DMS114 treated with DMSO at 0.1 percent for 48 hours (cell line): ENCODE data around the gene LIMK2.
"Not testable (repeated sequence)": the region's sequence is repeated elsewhere in the genome, so short reads cannot be mapped to it uniquely, and the experiment has no call there.

ENCODE experiments used
- DNase-seq: peaks from one replicate; lab custom pipeline; 2025; ENCODE audit not compliant: unreplicated experiment; lab: John Stamatoyannopoulos, UW

LIMK2 gene

DNA sequence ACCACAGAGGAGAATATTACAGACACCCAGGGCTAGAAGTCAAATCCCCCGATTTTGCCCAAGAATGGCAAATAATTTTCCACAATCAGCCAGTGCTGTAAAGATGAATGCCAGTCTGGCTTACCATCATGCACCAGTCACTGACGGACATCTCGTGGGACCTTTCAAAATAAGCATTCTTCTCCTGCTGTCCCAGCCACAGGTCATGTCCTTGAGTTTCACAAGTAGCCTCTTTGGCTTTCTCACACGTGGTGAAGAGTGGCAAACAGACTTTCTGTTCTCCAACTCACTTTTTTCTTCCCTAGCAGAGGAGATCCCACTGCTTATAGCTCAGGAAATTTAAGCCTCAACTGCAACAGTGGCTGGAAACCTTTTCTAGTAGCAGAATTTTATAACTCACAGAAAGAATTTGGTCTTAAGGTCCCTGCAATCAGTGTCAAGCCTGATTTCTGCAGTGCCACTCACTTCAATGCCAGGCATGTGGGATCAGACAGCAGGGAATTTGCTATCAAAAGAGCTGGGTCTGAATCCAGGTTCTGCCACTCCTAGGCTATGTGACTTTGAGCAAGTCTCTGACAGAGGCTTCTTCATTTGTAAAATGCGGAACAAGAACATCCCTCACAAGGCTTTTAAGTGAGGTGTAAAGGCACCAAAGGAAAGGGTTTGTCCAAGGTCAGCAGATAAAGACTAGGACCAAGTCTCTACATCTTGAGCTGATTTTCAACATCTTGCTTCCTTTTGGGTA lies 76.6 kb downstream of the LIMK2 start:
- no peak for DNase-seq

DNA sequence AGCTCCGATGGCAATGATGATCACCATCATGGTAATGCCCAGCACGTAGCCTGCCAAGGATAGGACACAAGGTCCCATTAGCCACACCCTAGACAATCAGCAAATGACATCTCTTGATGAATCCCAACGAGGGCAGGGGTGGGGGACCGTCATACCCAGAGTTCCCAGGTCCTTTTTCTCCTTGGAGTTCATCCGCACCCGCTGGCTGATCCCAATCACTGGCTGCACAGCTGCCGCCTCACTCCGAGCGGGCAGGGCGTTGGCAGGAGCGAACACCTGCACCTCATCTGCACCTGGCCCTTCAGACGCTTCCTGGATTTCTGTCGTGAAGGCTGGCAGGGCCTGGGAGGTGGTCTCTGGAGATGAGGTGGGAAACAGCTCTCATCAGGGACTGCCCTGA lies 77.2 kb downstream of the LIMK2 start:
- no peak for DNase-seq

DNA sequence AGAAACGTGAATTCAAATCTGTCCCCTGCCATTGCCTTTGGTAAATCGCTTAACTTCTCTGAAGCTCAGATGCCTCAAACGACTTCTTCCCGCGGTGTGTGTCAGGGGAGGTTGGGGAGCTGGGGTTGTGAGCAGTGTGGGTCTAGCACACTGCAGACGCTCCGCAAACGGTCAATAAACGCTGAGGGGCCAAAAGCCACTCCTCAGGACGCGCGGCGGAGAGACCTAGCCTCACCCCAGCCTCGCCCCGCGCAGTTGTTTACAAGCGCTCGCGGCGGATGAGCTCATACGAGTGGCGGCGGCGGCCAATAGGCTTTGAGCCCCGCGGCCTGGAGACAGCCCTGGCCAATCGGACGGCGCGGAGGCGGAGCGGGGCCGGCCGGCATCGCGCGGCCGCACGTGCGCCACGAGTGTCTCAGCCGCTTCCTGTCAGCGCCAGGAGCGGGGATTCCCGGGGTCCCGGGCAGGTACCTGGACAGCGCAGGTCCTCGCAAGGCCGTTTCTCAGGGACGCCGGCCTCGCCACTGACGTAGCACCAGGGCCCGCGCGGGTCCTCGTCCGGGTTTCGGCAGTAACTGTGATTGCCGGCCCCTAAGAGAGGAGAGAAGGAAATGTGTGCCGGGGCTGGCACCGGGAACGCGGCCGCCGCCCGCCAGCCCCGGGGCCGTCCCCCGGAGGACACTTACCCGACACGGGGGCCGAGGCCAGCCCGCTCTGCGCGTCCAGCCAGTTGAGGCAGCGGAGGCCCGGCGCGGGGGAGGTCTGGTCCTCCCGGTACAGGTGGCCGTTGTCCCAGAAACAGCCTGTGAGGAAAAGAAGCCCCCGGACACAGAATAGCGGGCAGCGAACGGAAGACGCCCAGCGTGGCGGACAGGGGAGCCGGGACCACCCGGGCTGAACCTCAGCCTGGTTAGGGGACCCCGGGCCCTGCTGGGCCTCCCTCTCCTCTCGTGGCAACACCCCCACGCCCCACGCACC lies 78.7 kb downstream of the LIMK2 start:
- peak; percentile 75 for DNase-seq

DNA sequence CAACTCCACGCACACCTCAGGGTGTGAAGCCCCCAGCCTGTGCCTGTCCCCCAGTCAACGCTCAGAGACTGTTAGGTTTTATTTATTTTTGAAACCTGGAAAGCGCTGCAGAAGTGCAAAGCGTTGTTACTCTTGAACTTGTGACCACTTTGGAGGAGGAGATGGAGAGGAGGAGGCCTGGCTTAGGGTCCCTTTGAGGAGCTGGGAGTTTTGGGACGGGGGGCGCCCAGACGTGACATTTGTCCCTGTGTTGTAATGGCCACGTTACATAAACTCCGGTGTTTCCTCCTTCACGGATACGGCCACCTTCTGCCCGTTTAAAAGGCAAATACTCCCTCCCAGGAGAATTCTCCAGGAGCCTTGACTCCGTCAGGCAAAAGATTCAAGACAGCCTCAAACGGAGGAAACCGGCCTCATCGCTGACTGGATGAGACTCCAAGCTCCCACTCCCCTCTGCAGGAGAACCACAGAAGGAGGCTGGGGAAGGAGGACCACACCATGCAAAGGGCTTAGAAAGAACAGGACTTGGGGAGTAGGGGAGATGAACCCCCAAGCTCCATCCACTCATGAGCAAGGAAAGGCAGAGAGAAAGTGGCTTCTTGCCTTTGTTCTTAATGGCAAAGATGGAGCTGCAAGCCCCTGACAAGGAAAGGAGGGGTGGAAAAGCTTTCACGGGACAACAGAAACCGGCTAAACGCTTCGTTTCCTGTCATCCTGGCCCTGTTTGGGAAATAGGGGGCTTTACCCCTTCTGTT lies 79.6 kb downstream of the LIMK2 start:
- no peak for DNase-seq

DNA sequence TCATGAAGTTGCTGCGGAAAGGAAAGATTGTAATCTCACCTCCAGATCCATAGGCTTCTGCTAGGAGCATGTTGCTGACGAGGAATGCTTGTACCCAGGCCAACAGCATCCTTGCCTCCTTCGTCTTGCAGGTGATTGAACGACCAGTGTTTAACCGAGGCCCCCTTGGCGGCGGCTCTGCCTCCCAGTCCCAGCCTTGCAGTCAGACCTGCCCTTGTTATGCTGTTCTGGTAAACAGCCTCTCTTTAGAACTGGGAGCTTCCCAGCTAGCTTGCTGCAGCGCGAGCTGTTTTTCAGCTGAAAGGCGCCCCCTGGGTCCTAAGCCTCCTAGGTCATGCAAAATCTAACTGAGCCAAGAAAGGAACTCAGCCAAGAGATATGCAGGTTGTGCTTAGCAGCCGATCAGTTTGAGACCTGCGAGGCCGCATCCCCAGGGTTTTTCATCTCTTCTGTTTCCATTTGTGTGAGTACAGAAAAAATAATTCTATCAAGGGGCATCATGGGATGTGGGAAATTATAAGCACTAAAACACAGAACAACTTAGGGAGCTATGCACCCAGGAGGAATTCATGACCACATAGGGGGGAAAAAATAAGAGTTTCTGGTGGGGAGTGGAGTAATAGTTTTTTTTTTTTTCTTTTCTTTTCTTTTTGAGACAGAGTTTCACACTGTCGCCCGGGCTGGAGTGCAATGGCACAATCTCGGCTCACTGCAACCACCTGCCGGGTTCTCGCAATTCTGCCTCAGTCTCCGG lies 80.3 kb downstream of the LIMK2 start, which contains the start of gene PIK3IP1:
TSS of gene PIK3IP1 (minus strand) at position 253 of the 754 bp plus-strand sequence. CDS start at position 109, 144 bp downstream.
- peak; percentile 56 for DNase-seq

DNA sequence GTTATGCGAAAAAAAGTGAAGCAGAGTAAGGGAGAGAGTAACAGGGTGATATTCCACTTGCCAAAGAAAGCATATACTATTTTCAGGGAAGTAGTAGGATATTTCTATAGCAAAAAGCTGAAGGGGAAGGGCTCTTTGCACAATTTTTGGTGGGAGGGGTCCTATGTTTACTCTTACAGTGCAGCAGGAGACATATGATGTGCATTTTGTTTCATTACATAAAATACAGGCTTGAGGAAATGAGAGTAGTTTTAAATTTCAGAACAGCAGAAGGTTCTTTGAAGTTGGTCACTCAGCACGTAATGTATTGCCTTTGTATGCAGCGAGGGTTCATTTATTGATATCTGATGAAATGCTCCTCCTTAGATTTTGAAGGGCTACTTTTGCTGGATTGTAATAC lies 83.3 kb downstream of the LIMK2 start:
- DNase-seq, result no peak

DNA sequence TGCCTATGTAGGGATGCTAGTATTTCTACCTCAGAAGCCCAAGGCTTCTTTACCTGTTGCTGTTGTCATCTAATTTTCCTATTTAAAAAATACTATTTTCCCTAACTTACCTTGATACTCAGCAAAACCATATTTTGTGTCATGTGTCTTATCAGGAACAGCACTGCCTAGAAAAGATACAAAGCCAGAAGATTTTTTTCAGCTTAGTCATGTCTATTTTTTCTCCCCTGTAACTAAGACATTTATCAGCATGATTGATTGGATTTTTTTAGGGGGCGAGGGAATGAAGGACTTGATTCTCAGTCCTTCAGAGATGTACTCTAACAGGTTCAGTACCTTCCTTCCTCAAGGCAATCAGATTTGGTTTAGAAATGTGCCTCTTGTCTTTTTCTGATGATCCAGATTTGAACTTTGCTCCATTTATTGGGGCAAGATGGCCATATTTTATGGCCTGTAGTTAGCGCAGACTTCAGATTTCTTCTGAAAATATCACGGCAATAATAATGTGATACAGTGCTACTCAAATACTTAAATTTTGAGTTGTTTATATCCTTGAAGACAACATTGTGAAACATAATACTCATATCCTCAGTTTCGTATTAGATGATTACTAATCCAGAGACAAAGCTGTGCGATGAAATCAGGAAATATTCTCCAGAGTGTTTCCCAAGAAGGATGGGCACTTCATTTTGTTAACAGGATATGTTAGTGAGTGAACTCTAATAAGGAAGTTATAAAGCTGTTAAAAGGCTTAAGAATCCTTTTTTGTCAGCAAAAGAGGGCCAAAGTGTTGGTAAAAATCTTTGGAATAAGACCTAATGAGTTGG lies 83.9 kb downstream of the LIMK2 start:
- DNase-seq, result no peak

DNA sequence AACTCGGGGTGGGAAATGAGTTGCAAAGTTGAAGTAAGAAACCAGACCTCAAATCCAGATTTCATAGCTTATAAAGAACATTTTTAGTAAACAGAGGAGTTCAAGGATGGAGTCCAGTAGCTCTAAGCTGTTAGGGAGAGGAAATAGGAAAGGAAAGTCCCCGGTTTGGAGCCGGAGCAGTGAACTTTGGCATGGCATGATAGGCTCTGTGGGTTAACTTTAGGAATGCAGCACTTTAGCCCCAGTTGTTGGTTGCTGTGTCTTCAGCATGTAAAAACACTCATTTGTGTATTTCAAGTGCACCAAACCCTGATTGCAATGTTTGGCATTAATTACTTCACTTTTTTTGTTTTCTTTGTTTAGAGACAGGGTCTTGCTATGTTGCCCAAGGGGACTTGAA lies 88.8 kb downstream of the LIMK2 start:
- no peak for DNase-seq

DNA sequence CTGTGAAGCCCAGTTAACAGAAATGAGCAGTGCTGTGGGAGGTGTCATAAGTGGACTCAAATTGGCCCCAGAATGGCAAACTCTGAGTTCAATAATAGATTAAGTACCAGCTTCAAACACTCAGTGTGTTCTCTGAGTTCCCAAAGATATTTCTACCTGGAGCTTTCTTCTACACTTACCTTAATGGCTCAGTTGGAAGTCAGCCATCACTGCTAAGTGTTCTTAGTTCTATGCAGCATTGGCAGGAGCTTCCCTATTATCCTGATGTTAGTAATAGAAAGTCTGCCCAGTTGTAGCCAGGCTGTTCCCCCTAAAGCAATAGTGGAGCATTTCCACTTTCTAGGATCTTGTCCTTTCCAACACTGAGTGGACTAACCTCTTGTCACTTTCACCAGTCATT lies 89.9 kb downstream of the LIMK2 start:
- DNase-seq, result no peak

DNA sequence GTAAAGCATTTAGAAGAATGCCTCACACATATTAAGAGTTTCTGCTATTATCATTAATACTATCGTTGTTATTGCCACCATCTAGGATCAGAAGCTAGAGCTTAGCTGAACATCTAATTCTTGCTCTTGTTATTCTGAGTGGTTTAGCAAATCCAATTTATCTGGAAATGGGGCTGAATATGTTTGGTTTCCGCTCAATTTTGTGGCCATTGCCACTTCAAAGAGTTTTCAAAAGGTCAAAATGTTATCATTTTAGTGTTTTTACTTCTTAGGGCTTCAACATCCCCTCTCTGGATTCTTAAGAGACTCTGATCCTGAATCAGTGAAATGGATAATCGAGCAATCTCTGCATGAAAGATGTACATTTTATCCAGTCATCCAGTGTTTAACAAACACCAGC lies 90.4 kb downstream of the LIMK2 start:
- DNase-seq, result no peak

DNA sequence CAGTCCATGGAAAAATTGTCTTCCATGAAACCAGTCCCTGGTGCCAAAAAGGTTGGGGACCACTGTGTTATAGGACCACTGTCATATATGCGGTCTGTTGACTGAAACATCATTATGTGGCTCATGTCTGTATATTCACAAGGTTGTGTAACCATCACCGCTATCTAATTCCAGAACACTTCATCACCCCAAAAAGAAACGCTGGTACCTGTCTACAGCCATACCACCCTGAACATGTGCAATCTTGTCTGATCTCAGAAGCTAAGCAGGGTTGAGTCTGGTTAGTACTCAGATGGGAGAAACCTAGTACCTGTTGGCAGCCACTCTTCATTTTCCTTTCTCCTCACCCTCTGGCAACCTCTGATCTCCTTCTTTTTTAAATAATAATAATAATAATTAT lies 93.1 kb downstream of the LIMK2 start:
- no peak for DNase-seq

DNA sequence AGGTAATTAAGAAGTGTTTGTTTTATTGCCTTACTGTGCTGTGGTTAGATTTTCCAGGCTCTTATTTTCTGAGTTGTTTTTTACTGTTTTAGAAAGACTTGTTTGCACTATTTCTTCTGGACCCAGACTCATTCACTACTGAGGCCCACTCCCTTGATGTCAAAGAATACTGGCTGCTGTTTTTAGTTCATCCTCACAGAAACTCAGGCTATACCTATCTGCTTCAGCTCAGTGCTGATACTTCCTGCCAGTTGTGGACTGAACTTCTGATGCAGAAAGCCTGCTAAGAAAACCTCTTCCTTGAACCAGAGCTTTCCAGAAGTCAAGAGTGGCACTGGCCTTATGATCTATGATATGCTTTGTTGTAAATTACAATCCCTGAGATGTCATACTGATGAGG lies 96.1 kb downstream of the LIMK2 start:
- no peak for DNase-seq

DNA sequence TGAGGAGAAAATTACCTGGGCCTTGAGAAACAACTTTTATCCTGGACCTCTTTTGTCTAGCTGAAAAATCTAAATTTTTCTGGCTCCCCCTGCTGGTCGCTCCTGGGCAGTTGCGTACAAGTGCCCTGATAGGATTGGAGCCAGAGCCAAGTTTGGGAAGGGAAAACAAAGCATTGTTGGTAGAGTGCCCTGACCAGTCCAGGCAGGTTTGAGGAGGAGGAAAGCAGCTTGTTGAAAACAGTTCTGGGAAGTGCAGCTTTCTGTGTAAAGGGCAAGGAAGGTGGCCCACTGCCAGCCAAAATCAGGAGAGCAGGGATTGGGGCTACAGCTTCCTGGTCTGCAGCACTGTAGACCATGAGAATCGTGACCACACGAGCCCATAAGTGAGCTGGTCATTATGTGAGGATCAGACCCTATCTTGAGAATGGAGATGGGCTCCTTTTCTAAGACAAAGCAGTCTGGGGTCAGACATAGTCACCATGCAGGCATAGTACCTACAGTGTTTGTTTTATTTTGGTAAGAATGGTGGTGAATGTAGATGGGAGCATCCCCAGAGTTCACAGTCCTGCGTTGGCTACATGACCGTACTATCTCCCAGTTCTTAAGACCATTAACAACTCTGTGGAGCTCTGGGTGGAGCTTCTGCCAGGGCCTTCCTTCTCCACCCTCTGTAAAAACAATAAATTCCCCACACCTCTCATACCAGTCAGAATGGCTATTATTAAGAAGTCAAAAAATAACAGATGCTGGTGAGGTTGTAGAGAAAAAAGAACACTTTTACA lies 101.5 kb downstream of the LIMK2 start:
- peak; percentile 9 for DNase-seq

DNA sequence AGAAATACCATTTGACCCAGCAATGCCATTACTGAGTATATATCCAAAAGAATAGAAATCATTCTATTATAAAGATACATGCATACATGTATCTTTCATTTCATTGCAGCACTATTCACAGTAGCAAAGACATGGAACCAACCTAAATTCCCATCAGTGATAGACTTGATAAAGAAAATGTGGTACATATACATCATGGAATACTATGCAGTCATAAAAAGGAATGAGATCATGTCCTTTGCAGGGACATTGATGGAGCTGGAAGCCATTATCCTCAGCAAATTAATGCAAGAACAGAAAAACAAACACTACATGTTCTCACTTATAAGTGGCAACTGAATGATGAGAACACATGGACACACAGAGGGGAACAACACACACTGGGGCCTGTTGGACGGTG lies 102.1 kb downstream of the LIMK2 start:
- not testable (repeated sequence) for DNase-seq

DNA sequence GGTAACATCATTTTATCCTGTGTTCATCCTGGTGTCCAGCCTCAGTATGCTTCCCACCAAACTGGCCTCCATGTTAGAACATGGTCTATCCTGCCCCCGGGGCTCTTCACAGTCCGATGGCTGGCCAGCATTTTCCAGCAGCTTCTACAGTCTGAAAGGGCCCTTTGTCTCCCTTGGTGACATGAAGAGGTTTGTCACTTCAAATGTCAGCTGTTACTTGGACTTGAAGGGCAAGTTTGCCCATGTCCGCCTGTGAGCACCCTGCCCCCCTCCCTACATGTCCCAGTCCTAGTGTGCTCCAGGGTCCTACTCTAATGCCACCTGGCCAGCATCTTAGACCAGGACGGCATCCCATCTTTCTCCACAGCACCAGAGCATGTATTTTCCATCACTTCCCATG lies 109.3 kb downstream of the LIMK2 start:
- DNase-seq, result no peak

DNA sequence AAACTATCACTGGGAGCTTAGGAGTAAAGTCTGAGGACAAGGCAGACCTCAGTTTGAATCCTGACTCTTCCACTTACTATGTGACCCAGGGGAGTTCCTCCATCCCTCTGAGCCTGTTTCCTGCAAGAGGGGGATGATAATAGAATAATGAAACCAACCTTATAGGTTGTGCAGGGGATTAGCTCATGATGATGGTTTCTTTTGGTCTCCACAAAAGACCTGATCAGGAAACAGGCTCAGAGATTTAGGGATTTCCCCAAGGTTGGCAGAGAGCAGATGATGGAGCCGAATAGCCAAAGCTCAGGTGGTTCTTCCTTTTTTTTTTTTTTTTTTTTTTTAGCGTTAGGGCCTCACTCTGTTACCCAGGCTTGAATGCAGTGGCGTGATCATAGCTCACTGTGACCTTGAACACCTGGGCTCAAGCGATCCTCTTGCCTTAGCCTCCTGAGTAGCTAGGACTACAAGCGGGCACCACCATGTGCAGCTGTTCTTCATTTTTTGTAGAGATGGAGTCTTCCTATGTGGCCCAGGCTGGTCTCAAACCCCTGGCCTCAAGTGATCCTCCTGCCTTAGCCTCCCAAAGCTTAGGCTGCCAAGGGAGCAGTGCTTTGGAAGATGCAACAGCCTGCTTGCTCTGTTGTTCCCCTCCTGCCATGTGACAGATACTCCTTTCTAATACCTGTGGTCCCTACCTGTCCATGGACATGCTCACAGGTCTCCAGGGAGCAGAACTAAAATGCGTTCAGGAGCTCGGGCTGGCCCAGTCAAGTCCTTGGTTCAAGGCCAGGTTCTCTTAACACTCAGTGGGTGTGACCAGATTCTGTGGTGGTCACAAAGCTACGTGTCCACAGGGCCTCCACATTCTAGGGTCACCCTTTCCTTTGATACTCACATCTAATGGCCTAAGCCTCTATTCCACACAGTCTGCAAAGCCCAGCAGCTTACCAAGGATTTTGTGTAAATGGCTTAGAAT lies 111.8 kb downstream of the LIMK2 start:
- DNase-seq, result no peak

DNA sequence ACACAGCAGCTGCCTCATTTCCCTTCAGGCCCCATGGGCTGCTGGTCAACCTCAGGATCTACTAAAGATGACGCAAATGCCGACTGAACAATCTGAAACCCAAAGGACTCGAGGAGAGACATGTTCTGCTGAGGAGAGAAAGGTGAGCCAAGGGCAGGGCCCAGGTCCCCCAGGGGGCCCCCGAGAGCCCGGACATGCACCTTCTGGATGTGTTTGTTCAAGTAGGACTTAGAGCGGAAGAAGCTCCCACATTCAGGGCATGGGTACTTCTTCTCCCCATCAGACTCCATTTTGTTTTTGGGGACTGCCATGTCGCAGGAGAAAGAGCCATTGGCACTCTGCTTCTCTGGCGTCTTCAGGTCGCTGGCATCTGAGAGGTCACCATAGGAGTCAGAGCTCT lies 114.8 kb downstream of the LIMK2 start:
- DNase-seq, result no peak
